Ramos (cell line): ENCODE results near the gene ADAMTS10.

Experiments
- in situ Hi-C: fragments of 300-500 bp; cut with MboI; formaldehyde crosslinking; loops from one replicate; pipeline ENCODE4 v1.14.3; 2022; ENCODE audit warnings: low sequenced_read_pairs; ENCODE audit not compliant: unreplicated experiment

The ADAMTS10 gene

GRCh38 chr19:8600816-8601215 lies 9.7 kb downstream of the ADAMTS10 start:
- in situ Hi-C loops = no loop called here

DNA sequence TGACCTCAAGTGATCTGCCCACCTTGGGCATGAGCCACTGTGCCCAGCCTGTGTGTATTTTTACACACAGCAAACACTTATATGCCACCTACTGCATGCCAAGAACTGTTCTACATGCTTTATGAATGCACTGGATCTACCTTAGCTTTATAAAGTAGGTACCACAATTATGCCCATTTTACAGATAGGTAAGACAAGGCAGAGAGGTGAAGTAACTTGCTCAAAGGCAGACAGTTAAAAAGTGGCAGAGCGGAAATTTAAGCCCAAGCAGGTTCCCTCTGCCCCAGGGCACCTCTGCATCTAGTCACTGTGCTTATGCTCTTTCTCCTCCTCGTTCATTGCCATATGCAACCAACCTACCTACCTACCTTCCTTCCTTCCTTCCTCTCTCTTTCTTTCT lies 10.5 kb downstream of the ADAMTS10 start:
- in situ Hi-C loops = no loop called here

- in situ Hi-C loops = no loop called here
Observed at GRCh38 chr19:8596168-8596567, 14.3 kb downstream of the ADAMTS10 start.

- in situ Hi-C loops = no loop called here
Observed at GRCh38 chr19:8595651-8596050, 14.9 kb downstream of the ADAMTS10 start.

DNA sequence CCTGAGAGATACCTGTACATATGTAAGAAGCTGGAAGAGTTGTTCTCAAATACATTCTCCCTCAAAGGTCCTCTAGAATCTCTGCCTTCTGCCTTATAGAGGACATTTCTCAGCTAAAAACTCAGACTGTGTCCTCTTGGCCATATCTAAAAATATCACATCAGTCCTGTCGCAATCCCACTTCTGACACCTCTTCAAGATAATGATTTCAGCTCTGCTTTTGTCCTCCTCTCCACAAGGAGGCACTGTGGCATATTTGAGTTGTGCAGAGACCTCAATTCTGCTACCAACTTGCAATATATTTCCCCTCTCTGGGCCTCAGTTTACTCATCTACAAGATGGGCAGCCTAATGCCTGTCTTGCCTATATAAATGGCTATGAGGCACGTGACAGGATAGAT lies 16.6 kb downstream of the ADAMTS10 start:
- in situ Hi-C loops = no loop called here

DNA sequence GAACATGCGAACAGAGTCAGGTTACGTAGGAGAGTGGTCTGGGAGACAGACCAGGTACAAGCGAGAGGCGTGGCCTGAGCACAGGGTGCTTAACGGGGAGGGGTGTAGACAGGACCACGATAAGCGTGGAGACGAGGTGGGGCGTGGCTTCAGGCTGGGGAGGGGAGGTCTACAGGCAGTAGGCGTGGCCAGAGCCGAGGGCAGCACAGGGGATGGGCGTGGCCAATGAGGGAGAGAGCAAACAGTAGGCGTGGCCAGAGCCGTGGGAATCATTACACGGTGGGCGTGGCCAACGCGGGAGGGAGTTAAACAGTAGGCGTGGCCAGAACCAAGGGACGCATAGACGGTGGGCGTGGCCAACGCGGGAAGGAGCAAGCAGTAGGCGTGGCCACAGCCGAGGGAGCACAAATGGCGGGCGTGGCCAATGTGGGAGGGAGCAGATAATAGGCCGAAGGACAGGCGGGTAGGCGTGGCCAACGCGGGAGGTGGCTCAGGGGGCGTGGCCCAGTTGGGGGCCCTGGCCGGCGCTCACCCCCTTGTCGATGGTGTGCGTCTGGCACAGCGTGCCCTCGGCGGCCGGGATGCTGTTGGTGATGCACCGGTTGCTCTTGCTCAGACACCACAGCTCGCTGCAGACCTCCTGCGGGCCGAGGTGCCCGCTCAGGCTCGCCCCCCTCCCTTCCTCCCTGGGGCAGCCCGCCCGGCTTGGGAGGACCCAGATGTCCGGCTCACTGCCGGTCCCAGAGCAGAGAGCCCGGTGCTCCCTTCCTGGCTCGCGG lies 18.1 kb downstream of the ADAMTS10 start:
- in situ Hi-C loops = no loop called here

DNA sequence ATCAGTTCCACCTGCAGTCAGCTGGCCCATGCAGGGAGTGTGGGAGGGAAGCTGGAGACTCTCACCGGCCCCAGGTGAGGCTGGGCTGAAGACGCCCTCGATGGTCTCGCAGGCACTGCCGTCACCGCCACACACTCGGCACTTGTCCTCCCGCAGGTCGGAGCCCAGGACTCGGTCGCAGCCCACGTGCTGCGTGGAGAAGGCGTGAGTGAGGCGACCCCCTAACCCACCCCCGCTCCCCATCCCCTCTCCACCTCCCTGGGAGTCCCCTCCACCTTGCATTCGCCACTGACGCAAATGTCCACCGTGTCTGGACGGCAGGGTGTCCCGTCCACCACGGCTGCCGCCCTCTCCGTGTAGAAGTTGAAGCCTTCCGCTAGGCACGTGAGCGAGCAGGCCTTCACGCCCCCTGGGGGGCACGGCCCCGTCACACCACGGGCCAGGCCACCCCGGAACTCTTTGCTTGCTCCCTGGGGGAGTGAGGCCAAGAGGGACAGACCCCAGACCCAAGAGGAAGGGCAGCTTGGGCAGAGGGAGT lies 21.3 kb downstream of the ADAMTS10 start:
- in situ Hi-C loops = no loop called here

DNA sequence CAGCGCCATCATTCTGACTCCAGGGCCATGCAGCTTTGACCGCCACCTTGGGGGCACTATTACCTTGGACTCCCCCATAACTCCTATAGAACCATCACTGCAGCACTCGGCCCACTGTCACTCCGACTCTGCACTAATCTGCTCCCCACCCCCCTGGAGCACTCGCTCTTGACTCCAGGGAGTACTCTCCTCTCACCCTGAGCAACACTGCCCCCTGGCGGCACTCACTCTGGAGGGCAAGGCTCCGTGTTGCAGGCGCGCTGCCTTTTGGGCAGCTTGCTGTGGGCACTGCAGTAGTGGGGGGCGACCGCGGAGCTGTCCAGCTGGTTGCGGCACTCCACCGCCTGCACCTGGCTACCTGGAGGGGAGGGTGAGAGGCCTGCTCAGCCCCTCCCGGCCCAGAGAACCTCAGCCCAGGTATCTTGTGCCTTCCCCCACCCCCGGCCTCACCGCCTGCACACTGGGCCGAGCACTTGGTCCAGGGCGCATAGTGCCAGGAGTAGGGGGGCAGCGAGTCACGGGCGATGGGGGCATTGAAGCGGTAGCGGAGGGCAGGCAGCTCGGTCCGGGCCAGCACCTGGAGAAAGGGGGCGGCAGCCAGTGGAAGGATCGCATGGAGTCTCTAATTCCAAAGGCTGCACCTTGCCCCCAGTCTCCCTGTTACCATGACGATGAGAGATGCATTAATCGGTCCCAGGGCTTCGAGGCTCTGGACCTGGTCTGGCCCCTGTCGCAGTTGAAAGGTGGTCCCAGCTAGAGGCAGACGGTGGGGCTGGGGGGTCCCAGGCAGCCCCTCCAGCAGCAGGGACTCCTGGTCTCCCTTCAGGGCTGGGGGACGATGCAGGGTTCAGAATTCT lies 24.4 kb downstream of the ADAMTS10 start:
- in situ Hi-C loops = no loop called here

GRCh38 chr19:8584965-8585893 lies 25.3 kb downstream of the ADAMTS10 start:
- in situ Hi-C loops = no loop called here

DNA sequence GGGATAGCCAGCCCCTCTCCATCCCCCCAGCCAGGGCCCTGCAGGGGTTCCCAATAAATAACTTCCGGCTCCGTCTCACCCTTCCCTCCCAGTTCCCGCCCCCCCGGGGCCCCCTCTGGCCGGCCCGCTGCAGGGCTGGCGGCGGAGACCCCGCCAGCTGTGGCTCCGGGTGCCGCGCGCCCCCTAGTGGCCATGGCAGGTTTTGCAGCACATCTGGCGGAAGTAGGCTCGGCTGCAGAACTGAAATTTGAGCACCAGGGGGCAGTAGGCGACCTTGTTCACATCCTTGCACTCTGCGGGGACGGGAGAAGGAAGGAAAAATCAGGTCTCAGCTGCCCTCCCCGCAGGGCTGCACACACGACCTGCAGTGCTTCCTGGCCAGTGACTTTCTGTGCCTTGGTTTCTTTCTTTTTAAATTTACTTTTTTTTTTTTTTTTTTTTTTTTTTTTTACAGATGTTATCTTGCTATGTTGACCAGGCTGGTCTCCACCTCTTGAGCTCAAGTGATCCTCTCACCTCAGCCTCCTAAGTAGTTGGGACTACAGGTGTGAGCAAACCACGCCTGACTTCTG lies 29.7 kb downstream of the ADAMTS10 start:
- in situ Hi-C loops = no loop called here

- in situ Hi-C loops = loop anchor here (10.0 kb wide), 1 partner anchor 224 kb away; no protein-coding TSS in a partner anchor
Observed at GRCh38 chr19:8578642-8579265, 31.8 kb downstream of the ADAMTS10 start.

DNA sequence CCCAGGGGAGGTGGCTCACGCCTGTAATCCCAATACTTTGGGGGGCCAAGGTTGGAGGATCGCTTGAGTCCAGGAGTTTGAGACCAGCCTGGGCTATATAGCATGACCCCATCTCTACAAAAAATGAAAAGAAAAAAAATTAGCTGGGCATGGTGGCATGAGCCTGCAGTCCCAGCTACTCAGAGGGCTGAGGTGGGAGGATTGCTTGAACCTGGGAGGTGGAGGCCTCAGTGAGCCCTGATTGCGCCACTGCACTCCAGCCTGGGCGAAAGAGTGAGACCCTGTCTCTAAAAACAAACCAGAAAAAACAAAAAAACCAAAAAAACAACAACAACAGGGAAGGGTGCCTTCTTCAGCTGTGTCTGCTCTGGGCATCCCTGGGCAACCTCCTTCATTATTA lies 32.8 kb downstream of the ADAMTS10 start:
- in situ Hi-C loops = loop anchor here (10.0 kb wide), 1 partner anchor 223 kb away; no protein-coding TSS in a partner anchor

DNA sequence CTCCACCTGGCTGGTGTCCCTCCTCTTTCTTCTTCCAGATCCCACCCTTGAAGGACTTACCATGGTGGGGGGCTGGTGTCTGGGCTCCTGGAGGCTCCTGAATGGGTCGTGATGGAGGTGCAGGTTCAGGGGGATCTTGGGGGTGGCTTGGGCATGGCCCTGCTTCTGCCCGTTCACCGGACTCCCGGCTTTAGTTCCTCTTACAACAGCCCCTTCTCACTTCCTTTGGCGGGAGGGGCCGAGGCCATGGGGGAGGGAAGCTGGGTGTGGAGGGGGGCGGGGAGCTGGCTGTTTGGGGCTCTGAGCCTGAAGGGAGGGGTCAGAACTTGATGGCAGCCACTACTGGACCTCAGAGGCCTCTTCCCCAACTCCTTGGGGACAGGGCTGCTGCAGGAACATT lies 33.3 kb downstream of the ADAMTS10 start, which contains the start of gene MYO1F:
MYO1F (minus strand) TSS at position 196 of the 400 bp plus-strand sequence; CDS start at position 63, 133 bp downstream.
- in situ Hi-C loops = loop anchor here (10.0 kb wide), 1 partner anchor 222 kb away; no protein-coding TSS in a partner anchor

DNA sequence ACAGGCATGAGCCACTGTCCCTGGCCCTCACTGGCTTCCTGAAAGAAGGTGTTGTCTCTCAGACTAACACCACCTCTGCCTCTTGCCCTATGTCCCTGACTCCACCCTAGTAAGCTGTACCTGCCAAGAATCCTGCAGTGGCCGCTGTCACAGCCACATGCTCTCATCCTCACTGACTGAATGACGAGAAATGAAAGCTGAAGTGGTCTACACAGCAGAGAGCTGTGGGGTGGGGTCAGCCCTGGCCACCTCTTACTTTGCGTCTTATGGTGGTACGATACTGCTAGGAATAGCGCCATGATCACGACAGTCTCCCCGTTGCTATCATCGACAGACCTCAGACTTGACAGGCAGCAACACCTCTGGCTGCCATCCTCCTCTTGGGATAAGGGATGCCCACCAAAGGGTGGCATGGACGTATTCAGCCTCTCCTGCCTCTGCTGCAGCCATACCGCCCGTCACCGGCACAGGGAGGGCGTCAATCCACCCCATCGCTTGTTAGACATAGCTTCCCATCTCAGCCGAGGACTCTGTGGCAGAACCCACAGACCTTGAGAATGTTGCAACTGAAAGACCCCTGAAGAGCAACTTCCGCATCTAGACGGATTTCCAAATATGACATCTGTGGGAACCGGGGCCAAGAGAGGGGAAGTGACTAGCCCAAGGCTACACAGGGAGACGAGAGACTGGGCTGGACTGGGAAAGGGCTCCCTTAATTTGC lies 34.1 kb downstream of the ADAMTS10 start:
- in situ Hi-C loops = loop anchor here (10.0 kb wide), 1 partner anchor 222 kb away; no protein-coding TSS in a partner anchor

DNA sequence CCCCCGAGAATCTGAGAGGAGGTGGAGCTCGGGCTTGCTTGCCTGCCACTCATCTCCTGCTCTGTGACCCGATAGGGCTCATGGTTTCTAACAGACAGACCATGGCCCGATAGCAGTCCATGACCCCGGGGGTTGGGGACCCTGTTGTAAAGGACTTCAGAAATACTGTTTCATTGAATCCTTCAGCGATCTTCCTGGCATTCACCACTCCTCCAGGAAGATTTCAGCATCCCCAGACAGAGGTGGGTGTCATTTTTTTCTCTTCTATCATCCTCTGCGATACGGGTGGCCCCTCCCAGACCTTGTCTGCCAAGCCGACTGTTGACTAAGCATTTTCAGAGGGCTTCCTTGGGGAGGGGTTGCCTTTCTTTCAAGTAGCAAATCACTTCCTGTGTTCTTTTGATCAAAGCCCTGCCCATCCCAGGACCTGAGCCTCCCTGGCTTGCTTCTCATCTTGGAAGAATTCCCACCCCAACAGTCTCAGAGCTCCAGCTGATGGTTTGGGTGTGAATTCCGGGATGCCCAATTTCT lies 35.0 kb downstream of the ADAMTS10 start:
- in situ Hi-C loops = loop anchor here (10.0 kb wide), 1 partner anchor 221 kb away; no protein-coding TSS in a partner anchor

DNA sequence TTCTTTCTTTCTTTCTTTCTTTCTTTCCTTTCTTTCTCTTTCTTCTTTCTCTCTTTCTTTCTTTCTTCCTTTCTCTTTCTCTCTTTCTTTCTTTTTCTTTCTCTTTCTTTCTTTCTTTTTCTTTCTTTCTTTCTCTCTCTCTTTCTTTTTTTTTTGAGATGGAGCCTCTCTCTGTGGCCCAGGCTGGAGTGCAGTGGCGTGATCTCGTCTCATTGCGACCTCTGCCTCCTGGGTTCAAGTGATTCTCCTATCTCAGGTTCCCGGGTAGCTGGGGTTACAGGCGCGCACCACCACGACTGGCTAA lies 35.9 kb downstream of the ADAMTS10 start:
- in situ Hi-C loops = loop anchor here (10.0 kb wide), 1 partner anchor 220 kb away; no protein-coding TSS in a partner anchor

DNA sequence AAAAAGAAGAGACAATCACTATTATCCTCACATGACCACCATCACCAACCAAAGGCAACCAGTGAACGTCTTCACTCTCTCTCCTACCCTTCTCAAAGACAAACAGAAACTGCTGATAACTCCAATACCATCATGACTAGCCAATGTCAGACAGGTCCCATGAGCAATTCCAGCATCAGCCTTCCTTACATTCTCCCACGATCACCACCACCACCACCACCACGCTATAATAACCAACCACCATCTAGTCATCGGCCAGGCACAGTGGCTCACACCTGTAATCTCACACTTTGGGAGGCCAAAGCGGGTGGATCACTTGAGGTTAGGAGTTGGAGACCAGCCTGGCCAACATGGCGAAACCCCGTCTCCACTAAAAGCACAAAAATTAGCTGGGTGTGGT lies 37.2 kb downstream of the ADAMTS10 start:
- in situ Hi-C loops = loop anchor here (10.0 kb wide), 1 partner anchor 219 kb away; no protein-coding TSS in a partner anchor

GRCh38 chr19:8571006-8571411 lies 39.5 kb downstream of the ADAMTS10 start:
- in situ Hi-C loops = loop anchor here (10.0 kb wide), 1 partner anchor 216 kb away; no protein-coding TSS in a partner anchor
